GM23248 (cell line): ENCODE results near the gene UTS2. TPM values are rescaled to one million over a fixed set of nuclear protein-coding genes. Genes with fewer than 3 reads are reported as not detected.

Experiments
- DNase-seq: peaks from one replicate; pipeline ENCODE4 v3.0.0-alpha.2; 2015
- H2AFZ ChIP-seq: fragments of 200-600 bp; sonication (generic); 2 replicates; pipeline ENCODE4 v1.6.1; 2016; ENCODE audit warnings: antibody characterized with exemption
- H3F3A ChIP-seq: fragments of 200-600 bp; sonication (generic); 2 replicates; pipeline ENCODE4 v1.6.1; 2016; ENCODE audit warnings: mild to moderate bottlenecking, antibody characterized with exemption, mixed run types; ENCODE audit not compliant: insufficient read depth
- H3K27ac ChIP-seq: fragments of 200-600 bp; sonication (generic); 2 replicates; pipeline ENCODE4 v1.5.1; 2016; ENCODE audit warnings: mild to moderate bottlenecking
- H3K27me3 ChIP-seq: fragments of 200-600 bp; sonication (generic); replicated peaks from 2 replicates; pipeline ENCODE4 v1.6.1; 2016; ENCODE audit warnings: mild to moderate bottlenecking; ENCODE audit not compliant: insufficient read depth
- H3K36me3 ChIP-seq: fragments of 200-600 bp; sonication (generic); 2 replicates; pipeline ENCODE4 v1.6.1; 2016; ENCODE audit warnings: low read depth, mild to moderate bottlenecking
- H3K4me1 ChIP-seq: fragments of 200-600 bp; sonication (generic); 2 replicates; pipeline ENCODE4 v1.6.1; 2016; ENCODE audit warnings: mild to moderate bottlenecking; ENCODE audit not compliant: insufficient read depth
- H3K4me2 ChIP-seq: fragments of 200-600 bp; sonication (generic); one replicate; pipeline ENCODE4 v1.6.1; 2016; ENCODE audit warnings: mild to moderate bottlenecking; ENCODE audit not compliant: unreplicated experiment
- H3K4me3 ChIP-seq: fragments of 200-600 bp; sonication (generic); 2 replicates; pipeline ENCODE4 v1.5.1; 2016; ENCODE audit warnings: mild to moderate bottlenecking
- H3K79me2 ChIP-seq: fragments of 200-600 bp; sonication (generic); 2 replicates; pipeline ENCODE4 v1.6.1; 2016; ENCODE audit warnings: mild to moderate bottlenecking; ENCODE audit not compliant: insufficient read depth
- H3K9ac ChIP-seq: fragments of 200-600 bp; sonication (generic); 2 replicates; pipeline ENCODE4 v1.6.1; 2016; ENCODE audit warnings: mild to moderate bottlenecking
- H3K9me2 ChIP-seq: fragments of 200-600 bp; sonication (generic); 2 replicates; pipeline ENCODE4 v1.6.1; 2016; ENCODE audit warnings: mixed run types, mild to moderate bottlenecking, moderate library complexity; ENCODE audit not compliant: insufficient read depth
- H3K9me3 ChIP-seq: fragments of 200-600 bp; sonication (generic); one replicate; pipeline ENCODE4 v1.6.1; 2017; ENCODE audit warnings: low read depth
- H4K20me1 ChIP-seq: fragments of 200-600 bp; sonication (generic); 2 replicates; pipeline ENCODE4 v1.6.0; 2016; ENCODE audit not compliant: insufficient read depth
- EZH2 ChIP-seq: fragments of 200-600 bp; sonication (generic); IDR thresholded peaks from 2 replicates; pipeline ENCODE4 v1.6.1; 2018; ENCODE audit warnings: antibody characterized with exemption, mild to moderate bottlenecking; ENCODE audit not compliant: insufficient read depth, poor library complexity, severe bottlenecking
- EZH2phosphoT487 ChIP-seq: fragments of 200-600 bp; sonication (generic); IDR thresholded peaks from 2 replicates; pipeline ENCODE4 v1.6.1; 2018; ENCODE audit warnings: antibody characterized with exemption, moderate library complexity, mild to moderate bottlenecking, low read depth; ENCODE audit not compliant: insufficient read depth
- WGBS, 2 experiments: methylation state at CpG; one replicate each; pipeline ENCODE4 v1.1.6; 2015 to 2017; ENCODE audit warnings: low lambda C conversion rate in 2 of 2, low coverage in 1 of 2; ENCODE audit errors: missing lambda C conversion rate in 2 of 2; 5-methylcytosine and 5-hydroxymethylcytosine counted together
- in situ Hi-C: fragments of 300-500 bp; cut with MboI; formaldehyde crosslinking; loops from 2 replicates; pipeline ENCODE4 v1.15.0; 2020
- polyA plus RNA-seq: library from polyadenylated mRNA; unstranded; fragments of >200 nt; fragmentation: Nextera tagmentation; extraction: Ambion mirVana; gene quantifications from 2 replicates; pipeline ENCODE4 v1.2.1, GENCODE V29; 2016
- total RNA-seq: library from RNA; depleted of rRNA; stranded (reverse); fragments of >200 nt; shearing (Covaris generic); gene quantifications from 2 replicates; pipeline ENCODE4 v1.2.3, GENCODE V29; 2014

The UTS2 gene
- total and polyA plus RNA-seq, 2 experiments from 2014 or later, result not detected

DNA sequence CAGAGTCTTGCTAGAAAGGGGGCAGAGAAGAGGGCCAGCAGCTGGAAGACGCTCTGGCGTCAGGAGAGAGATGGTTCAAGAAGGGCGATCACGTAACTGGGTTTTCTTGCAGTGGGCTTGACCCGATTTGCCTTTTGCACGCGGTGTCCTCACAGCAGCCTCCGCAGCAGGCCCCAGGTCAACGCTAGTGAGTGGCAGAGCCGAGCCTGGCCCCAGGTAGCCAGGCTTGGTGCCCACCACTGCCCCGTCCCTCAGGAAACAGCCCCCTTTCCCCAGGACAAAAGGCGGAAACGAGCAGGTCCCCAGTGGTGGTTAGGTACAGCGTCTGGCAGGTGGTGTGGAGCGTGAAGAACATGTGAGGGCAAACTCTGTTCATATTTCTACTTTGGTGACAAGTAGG is 8.6 kb upstream of the UTS2 start:
- H3K4me2 ChIP-seq, result no peak overlapping the region
- WGBS, 2 experiments, result 87 to 89% methylated on average over 15 of the region's 15 CpGs
- no peak overlapping the region for H3K9ac ChIP-seq
- no peaks in the 10 kb centered on the region for H3K4me1 ChIP-seq
- no peaks in the 10 kb centered on the region for H3K79me2 ChIP-seq
- no peak for DNase-seq
- H3K4me3 ChIP-seq, result no peak overlapping the region
- no peaks in the 10 kb centered on the region for H4K20me1 ChIP-seq
- H3K36me3 ChIP-seq, result no peaks in the 10 kb centered on the region
- no peaks in the 10 kb centered on the region for H3K27me3 ChIP-seq
- TF ChIP-seq EZH2phosphoT487 (no peak), EZH2 (no peak)
- H3K9me3 ChIP-seq, result no peaks in the 10 kb centered on the region
- H3F3A ChIP-seq, result no peaks in the 10 kb centered on the region
- H3K27ac ChIP-seq, result no peak overlapping the region
- H3K9me2 ChIP-seq, result no peaks in the 10 kb centered on the region
- H2AFZ ChIP-seq, result no peak overlapping the region
- in situ Hi-C loops, result no loop called here

DNA sequence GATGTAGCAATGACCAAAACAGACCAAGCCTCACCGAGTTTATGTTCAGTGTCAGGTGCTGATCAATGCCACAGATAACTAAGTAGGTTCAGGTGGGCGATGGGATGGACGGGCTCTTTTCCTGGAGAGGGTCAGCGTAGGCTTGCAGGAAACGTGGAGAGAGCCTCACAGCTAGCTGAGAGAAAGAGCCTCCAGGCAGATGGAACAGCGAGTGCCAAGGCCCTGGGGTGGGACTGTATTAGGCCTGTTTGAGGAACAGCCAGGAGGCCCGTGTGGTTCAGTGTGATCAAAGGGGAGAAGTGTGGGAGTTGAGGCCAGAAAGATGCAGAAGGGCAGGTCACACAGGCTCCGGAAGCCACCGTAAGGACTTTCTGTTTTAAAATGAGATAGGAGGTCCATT is 7.3 kb upstream of the UTS2 start:
- H3K9me3 ChIP-seq, result no peaks in the 10 kb centered on the region
- in situ Hi-C loops, result no loop called here
- H3K79me2 ChIP-seq, result no peaks in the 10 kb centered on the region
- no peaks in the 10 kb centered on the region for H3K27me3 ChIP-seq
- no peaks in the 10 kb centered on the region for H3K4me1 ChIP-seq
- no peak for DNase-seq
- no peaks in the 10 kb centered on the region for H4K20me1 ChIP-seq
- no peak overlapping the region for H2AFZ ChIP-seq
- H3K4me3 ChIP-seq, result no peak overlapping the region
- no peak for TF ChIP-seq EZH2
- no peak for TF ChIP-seq EZH2phosphoT487
- H3K4me2 ChIP-seq, result no peak overlapping the region
- no peaks in the 10 kb centered on the region for H3K9me2 ChIP-seq
- H3F3A ChIP-seq, result no peaks in the 10 kb centered on the region
- H3K27ac ChIP-seq, result no peak overlapping the region
- H3K36me3 ChIP-seq, result no peaks in the 10 kb centered on the region
- WGBS, 2 experiments, result 71 to 73% methylated on average over 9 of the region's 9 CpGs
- H3K9ac ChIP-seq, result no peak overlapping the region

DNA sequence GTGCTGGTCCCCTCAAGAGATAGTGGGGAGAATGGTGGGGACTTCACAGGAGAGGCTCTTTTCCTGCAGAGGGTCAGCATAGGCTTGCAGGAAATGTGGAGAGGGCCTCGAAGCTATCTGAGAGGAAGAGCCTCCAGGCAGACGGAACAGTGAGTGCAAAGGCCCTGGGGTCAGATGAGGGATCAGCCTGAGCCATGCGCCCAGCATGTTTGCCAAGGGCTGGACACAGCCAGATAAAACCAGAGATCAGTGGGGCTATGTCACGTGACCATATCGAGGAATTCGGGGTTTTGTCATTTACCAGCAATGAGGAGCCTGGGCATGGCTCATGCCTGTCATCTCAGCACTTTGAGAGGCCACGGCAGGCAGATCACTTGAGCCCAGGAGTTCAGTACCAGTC is 6.5 kb upstream of the UTS2 start:
- no peak for DNase-seq
- no peaks in the 10 kb centered on the region for H3K4me1 ChIP-seq
- no peaks in the 10 kb centered on the region for H3K79me2 ChIP-seq
- no peak overlapping the region for H3K4me2 ChIP-seq
- no peak overlapping the region for H3K27ac ChIP-seq
- no peak overlapping the region for H3K4me3 ChIP-seq
- H3K27me3 ChIP-seq, result no peaks in the 10 kb centered on the region
- H4K20me1 ChIP-seq, result no peaks in the 10 kb centered on the region
- no peak overlapping the region for H2AFZ ChIP-seq
- in situ Hi-C loops, result no loop called here
- H3K9ac ChIP-seq, result no peak overlapping the region
- TF ChIP-seq EZH2 (no peak), EZH2phosphoT487 (no peak)
- H3F3A ChIP-seq, result no peaks in the 10 kb centered on the region
- no peaks in the 10 kb centered on the region for H3K9me2 ChIP-seq
- no peaks in the 10 kb centered on the region for H3K36me3 ChIP-seq
- 63 to 75% methylated on average over 7 of the region's 7 CpGs for WGBS, 2 experiments
- no peaks in the 10 kb centered on the region for H3K9me3 ChIP-seq

DNA sequence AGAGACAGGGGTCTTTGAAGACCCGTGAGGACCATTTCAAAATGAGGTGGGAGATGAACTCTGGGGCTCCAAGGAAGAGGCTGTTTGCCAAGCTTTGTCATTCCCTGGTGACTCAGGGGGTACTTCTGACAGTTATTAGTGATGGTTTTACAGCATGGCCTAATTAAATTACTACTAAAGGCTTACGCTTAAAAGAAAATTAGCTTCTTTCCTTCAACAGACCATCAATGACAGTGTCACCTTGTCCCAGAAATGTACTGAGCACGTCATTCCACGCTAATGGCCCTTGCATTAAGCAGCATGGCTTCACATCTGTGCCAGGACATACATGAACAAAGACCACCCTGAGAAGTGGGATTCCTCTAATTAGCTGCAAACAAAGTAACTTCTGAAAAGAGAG is 5.1 kb upstream of the UTS2 start:
- no peaks in the 10 kb centered on the region for H3K36me3 ChIP-seq
- H4K20me1 ChIP-seq, result no peaks in the 10 kb centered on the region
- WGBS, 2 experiments, result 24 to 31% methylated on average over 4 of the region's 4 CpGs
- H3F3A ChIP-seq, result no peaks in the 10 kb centered on the region
- H3K9me2 ChIP-seq, result no peaks in the 10 kb centered on the region
- H3K79me2 ChIP-seq, result no peaks in the 10 kb centered on the region
- H3K4me2 ChIP-seq, result no peak overlapping the region
- no peak for DNase-seq
- no peaks in the 10 kb centered on the region for H3K9me3 ChIP-seq
- H3K27ac ChIP-seq, result no peak overlapping the region
- no peaks in the 10 kb centered on the region for H3K27me3 ChIP-seq
- in situ Hi-C loops, result no loop called here
- H3K9ac ChIP-seq, result no peak overlapping the region
- no peaks in the 10 kb centered on the region for H3K4me1 ChIP-seq
- no peak overlapping the region for H3K4me3 ChIP-seq
- TF ChIP-seq EZH2phosphoT487, result no peak
- H2AFZ ChIP-seq, result no peak overlapping the region

DNA sequence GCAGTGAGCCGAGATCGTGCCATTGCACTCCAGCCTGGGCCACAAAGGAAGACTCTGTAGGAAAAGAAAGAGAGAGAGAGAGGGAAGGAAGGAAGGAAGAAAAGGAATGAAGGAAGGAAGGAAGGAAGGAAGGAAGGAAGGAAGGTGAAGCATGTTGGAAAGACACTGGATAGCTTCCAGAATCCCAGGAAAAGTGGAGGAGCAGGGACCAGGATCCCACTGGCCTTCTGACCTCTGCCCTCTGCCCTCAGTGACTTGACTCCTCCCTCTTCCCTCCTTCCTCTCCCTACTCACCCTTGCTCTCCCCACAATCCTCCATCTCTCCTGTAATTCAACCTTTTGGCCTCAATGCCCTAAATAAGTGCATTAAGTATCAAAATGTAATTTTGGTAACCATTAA is 4.1 kb upstream of the UTS2 start:
- in situ Hi-C loops, result no loop called here
- no peak for TF ChIP-seq EZH2phosphoT487
- no peak for TF ChIP-seq EZH2
- no peaks in the 10 kb centered on the region for H4K20me1 ChIP-seq
- H3K27ac ChIP-seq, result no peak overlapping the region
- H3K9me3 ChIP-seq, result no peaks in the 10 kb centered on the region
- no peak overlapping the region for H3K9ac ChIP-seq
- H2AFZ ChIP-seq, result no peak overlapping the region
- no peaks in the 10 kb centered on the region for H3K79me2 ChIP-seq
- H3K4me1 ChIP-seq, result no peaks in the 10 kb centered on the region
- no peaks in the 10 kb centered on the region for H3K36me3 ChIP-seq
- H3K4me3 ChIP-seq, result no peak overlapping the region
- no peaks in the 10 kb centered on the region for H3K27me3 ChIP-seq
- H3F3A ChIP-seq, result no peaks in the 10 kb centered on the region
- no peak for DNase-seq
- no peaks in the 10 kb centered on the region for H3K9me2 ChIP-seq
- H3K4me2 ChIP-seq, result no peak overlapping the region
- 58 to 60% methylated on average over 2 of the region's 2 CpGs for WGBS, 2 experiments
